Esophagus squamous epithelium (tissue), 5 donors: ENCODE measurements around the gene CTSW. TPM values are rescaled to one million over a fixed set of nuclear protein-coding genes. Genes with fewer than 3 reads are reported as not detected.
"Not testable (repeated sequence)": the region's sequence is repeated elsewhere in the genome, so short reads cannot be mapped to it uniquely, and the experiment has no call there.

Experiments
- DNase-seq: peaks from one replicate; lab custom pipeline; 2025; lab: John Stamatoyannopoulos, UW
- H3K27ac ChIP-seq, 4 donors: fragments of 200-600 bp; sonication (generic); one replicate each; pipeline ENCODE4 v1.5.1; 2016 to 2019; ENCODE audit warnings: mild to moderate bottlenecking in 1 of 4
- H3K27me3 ChIP-seq, 4 donors: fragments of 200-600 bp; sonication (generic); 1 replicate in 3 of 4; 2 replicates in 1 of 4; pipeline versions ENCODE4 v1.5.1 to v1.6.0; 2017 to 2021; ENCODE audit warnings: antibody characterized with exemption in 1 of 4
- H3K36me3 ChIP-seq, 3 donors: fragments of 200-600 bp; sonication (generic); one replicate each; pipeline ENCODE4 v1.5.1; 2016 to 2019
- H3K4me1 ChIP-seq, 3 donors: fragments of 200-600 bp; sonication (generic); one replicate each; pipeline ENCODE4 v1.5.1; 2017 to 2019
- H3K4me3 ChIP-seq, 4 donors: fragments of 200-600 bp; sonication (generic); 1 replicate in 3 of 4; 2 replicates in 1 of 4; pipeline ENCODE4 v1.5.1; 2016 to 2019; ENCODE audit warnings: mild to moderate bottlenecking in 2 of 4, moderate library complexity in 1 of 4
- H3K9me3 ChIP-seq, 3 donors: fragments of 200-600 bp; sonication (generic); one replicate each; pipeline ENCODE4 v1.5.1; 2016 to 2019
- POLR2A ChIP-seq, 4 donors: fragments of 450-650 bp; IDR thresholded peaks; one replicate each; pipeline ENCODE4 v1.6.1; 2017; ENCODE audit warnings: antibody characterized with exemption in 4 of 4, mild to moderate bottlenecking in 4 of 4, moderate library complexity in 3 of 4
- WGBS, 2 donors: methylation state at CpG; one replicate each; pipeline ENCODE4 v1.1.5; 2018; 5-methylcytosine and 5-hydroxymethylcytosine counted together
- intact Hi-C: fragments of 100-400 bp; cut with DNase I; formaldehyde crosslinking; loops from one replicate; pipeline ENCODE4 v1.15.0; 2022
- total RNA-seq, 4 donors: library from RNA; depleted of rRNA; stranded (reverse); fragments of >200 nt; gene quantifications; one replicate each; pipeline ENCODE4 v1.1.0, GENCODE V29; 2016
- TF ChIP-seq, protein P1 (sequence below), 6 experiments: fragments of 450-650 bp in 4 of 6; fragments of 200-600 bp in 2 of 6; sonication (generic) in 2 of 6; IDR thresholded peaks; one replicate each; pipeline ENCODE4 v1.5.1; 2016 to 2019; ENCODE audit warnings: antibody characterized with exemption in 6 of 6, mild to moderate bottlenecking in 4 of 6, moderate library complexity in 4 of 6
- donor health status: DM: yes; HTN: yes; CAD: no.

Gene CTSW
- total RNA-seq, 4 donors from 2014 or later, result 0.21 to 3.6 (median 1.8) TPM

- Histone ChIP-seq H3K4me1 (no peaks in the 10 kb centered on the region), H3K27me3 (no peaks in the 10 kb centered on the region), H3K36me3 (no peaks in the 10 kb centered on the region), H3K27ac (no peak overlapping the region), H3K4me3 (no peak overlapping the region), H3K9me3 (no peaks in the 10 kb centered on the region)
- DNase-seq, result no peak
- WGBS, 2 donors, result 85 to 89% methylated on average over 3 of the region's 3 CpGs
- intact Hi-C loops, result no loop called here
- TF ChIP-seq, protein P1, sequence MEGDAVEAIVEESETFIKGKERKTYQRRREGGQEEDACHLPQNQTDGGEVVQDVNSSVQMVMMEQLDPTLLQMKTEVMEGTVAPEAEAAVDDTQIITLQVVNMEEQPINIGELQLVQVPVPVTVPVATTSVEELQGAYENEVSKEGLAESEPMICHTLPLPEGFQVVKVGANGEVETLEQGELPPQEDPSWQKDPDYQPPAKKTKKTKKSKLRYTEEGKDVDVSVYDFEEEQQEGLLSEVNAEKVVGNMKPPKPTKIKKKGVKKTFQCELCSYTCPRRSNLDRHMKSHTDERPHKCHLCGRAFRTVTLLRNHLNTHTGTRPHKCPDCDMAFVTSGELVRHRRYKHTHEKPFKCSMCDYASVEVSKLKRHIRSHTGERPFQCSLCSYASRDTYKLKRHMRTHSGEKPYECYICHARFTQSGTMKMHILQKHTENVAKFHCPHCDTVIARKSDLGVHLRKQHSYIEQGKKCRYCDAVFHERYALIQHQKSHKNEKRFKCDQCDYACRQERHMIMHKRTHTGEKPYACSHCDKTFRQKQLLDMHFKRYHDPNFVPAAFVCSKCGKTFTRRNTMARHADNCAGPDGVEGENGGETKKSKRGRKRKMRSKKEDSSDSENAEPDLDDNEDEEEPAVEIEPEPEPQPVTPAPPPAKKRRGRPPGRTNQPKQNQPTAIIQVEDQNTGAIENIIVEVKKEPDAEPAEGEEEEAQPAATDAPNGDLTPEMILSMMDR (IDR thresholded peaks at IDR 0.05), result no peak
- TF ChIP-seq POLR2A (IDR thresholded peaks at IDR 0.05), result no peak
Measured at GRCh38 chr11:65843811-65844210, 35.8 kb upstream of the CTSW start.

DNA sequence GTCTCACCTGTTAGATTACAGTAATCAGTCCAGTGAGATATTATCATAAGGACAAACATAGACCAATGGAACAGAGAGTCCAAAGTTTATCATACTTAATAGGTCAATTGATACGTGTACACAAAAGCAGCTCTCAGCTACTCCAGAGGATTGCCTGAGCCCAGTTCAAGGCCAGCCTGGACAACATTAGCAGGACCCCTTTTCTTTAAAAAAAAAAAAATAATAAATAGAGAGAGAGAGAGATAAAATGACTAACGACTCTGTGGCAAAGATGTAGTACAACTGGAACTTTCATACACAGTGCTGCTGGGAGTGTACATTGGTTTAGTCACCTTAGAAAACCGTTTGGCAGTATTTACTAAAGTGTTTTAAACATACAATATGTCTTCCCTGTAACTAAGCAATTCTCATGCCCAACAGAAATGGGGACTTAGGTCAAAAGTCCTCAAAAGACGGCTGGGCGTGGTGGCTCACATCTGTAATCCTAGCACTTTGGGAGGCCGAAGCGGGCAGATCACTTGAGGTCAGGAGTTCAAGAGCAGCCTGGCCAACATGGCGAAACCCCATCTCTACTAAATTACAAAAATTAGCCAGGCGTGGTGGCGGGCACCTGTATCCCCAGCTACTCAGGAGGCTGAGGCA is 35.3 kb upstream of the CTSW start:
- no peaks in the 10 kb centered on the region for H3K4me1 ChIP-seq

DNA sequence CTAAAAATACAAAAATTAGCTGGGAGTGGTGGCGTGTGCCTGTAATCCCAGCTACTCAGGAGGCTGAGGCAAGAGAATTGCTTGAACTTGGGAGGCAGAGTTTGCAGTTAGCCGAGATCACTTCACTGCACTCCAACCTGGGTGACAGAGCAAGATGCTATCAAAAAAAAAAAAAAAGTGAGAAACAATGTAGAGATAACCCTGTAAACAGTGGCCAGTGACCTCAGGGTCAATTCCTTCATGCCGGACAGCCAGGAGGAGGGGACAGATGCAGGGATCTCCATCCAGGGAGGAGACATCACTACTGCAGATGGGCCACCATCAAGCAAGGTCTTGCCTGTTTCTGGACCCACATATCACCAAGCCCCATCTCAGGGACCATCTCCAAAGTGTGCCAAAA is 31.9 kb upstream of the CTSW start:
- peaks cover 6 to 24% (median 8%) of the 10 kb centered on the region in 3 donors for H3K36me3 ChIP-seq
- no peak overlapping the region for H3K27ac ChIP-seq
- H3K4me1 ChIP-seq, result no peaks in the 10 kb centered on the region
- no peak overlapping the region for H3K4me3 ChIP-seq
- DNase-seq, result no peak
- no peaks in the 10 kb centered on the region for H3K27me3 ChIP-seq
- intact Hi-C loops, result no loop called here
- TF ChIP-seq POLR2A (IDR thresholded peaks at IDR 0.05), result no peak
- TF ChIP-seq, protein P1 (IDR thresholded peaks at IDR 0.05), result no peak
- WGBS, 2 donors, result 54 to 64% methylated on average over 2 to 3 of the region's 3 CpGs
- H3K9me3 ChIP-seq, result no peaks in the 10 kb centered on the region

More for the DNA sequence above, 35.3 kb upstream of the CTSW start:
- TF ChIP-seq, protein P1 (IDR thresholded peaks at IDR 0.05), result no peak
- TF ChIP-seq POLR2A (IDR thresholded peaks at IDR 0.05), result no peak
- Histone ChIP-seq H3K9me3 (no peaks in the 10 kb centered on the region), H3K27me3 (no peaks in the 10 kb centered on the region), H3K27ac (no peak overlapping the region), H3K4me3 (no peak overlapping the region), H3K36me3 (no peaks in the 10 kb centered on the region)
- 79 to 80% methylated on average over 9 to 10 of the region's 10 CpGs for WGBS, 2 donors
- intact Hi-C loops, result no loop called here
- no peak for DNase-seq

DNA sequence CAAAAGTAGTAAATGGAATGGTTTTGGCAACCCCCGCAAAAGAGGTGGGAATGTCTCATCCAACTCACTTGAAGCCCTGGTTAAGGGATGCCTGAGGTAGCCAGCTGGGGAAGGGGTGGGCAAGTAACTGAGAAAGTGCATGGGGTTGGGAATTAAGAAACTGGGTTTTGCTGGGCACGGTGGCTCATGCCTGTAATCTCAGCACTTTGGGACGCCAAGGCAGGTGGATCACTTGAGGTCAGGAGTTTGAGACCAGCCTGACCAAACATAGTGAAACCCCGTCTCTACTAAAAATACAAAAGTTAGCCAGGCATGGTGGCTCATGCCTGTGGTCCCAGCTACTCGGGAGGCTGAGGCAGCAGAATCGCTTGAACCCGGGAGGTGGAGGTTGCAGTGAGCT is 30.9 kb upstream of the CTSW start:
- DNase-seq, H3K4me1 ChIP-seq, H3K27me3 ChIP-seq, H3K27ac ChIP-seq, intact Hi-C loops, H3K4me3 ChIP-seq, H3K9me3 ChIP-seq: not testable (repeated sequence)
- H3K36me3 ChIP-seq, result peaks cover 15 to 33% (median 17%) of the 10 kb centered on the region in 3 donors
- WGBS, 2 donors, result 54 to 55% methylated on average over 6 to 7 of the region's 7 CpGs

DNA sequence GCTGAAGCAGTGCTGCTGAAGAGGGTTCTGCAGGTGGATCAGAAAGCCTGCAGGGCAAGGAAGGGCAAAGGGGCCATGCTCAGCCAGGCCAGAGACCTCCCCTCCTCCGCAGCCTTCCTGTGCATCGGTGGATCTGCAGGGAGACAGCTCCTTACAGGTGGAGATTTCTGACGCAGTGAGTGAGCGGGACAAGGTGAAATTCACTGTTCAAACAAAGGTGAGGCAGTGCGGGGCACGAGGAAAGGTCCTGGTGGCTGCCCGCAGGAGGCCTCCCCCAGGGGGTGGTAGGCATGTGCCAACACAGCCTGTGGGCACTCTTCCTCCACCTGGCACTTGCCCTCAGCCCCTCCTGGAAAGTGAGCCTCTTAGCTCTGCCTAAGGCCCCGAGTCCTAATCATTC is 30.3 kb upstream of the CTSW start:
- H3K36me3 ChIP-seq, result peaks cover 21 to 40% (median 24%) of the 10 kb centered on the region in 3 donors
- H3K4me1 ChIP-seq, result peaks cover 0 to 13% (median 0%) of the 10 kb centered on the region in 3 donors
- H3K27ac ChIP-seq, result no peak overlapping the region
- H3K9me3 ChIP-seq, result no peaks in the 10 kb centered on the region
- TF ChIP-seq, protein P1 (IDR thresholded peaks at IDR 0.05), result no peak
- no peak for TF ChIP-seq POLR2A (IDR thresholded peaks at IDR 0.05)
- 37% methylated on average over 5 of the region's 8 CpGs; no CpG with 5 or more reads in 1 of the 2 donors for WGBS, 2 donors
- intact Hi-C loops, result no loop called here
- no peaks in the 10 kb centered on the region for H3K27me3 ChIP-seq
- no peak for DNase-seq
- H3K4me3 ChIP-seq, result no peak overlapping the region
